Dermis blood vessel endothelial cell (primary cell): ENCODE data around the gene TNS3. TPM values are rescaled to one million over a fixed set of nuclear protein-coding genes. Genes with fewer than 3 reads are reported as not detected.

Source experiments
- DNase-seq: peaks from one replicate; pipeline ENCODE4 v3.0.0; 2010
- total RNA-seq: library from RNA; depleted of rRNA; stranded (reverse); fragments of >200 nt; gene quantifications from 2 replicates; pipeline ENCODE4 v1.2.3, GENCODE V29; 2014

TNS3 gene
- total RNA-seq, 1 donor from 2014 or later = 11.7 TPM

GRCh38 chr7:47358944-47359588 is 222.8 kb downstream of the TNS3 start:
- DNase-seq = no peak

GRCh38 chr7:47358357-47358756 is 223.6 kb downstream of the TNS3 start:
- no peak for DNase-seq

GRCh38 chr7:47357863-47358262 is 224.0 kb downstream of the TNS3 start:
- no peak for DNase-seq

GRCh38 chr7:47357361-47357760 is 224.6 kb downstream of the TNS3 start:
- DNase-seq = no peak

- DNase-seq = no peak
Observed at GRCh38 chr7:47356261-47356660, 225.7 kb downstream of the TNS3 start.

- no peak for DNase-seq
Observed at GRCh38 chr7:47355684-47356083, 226.2 kb downstream of the TNS3 start.

- no peak for DNase-seq
Observed at GRCh38 chr7:47354831-47355541, 226.9 kb downstream of the TNS3 start.

GRCh38 chr7:47354071-47354470 is 227.8 kb downstream of the TNS3 start:
- no peak for DNase-seq

- DNase-seq = no peak
Observed at GRCh38 chr7:47352394-47352968, 229.4 kb downstream of the TNS3 start.

GRCh38 chr7:47351233-47352154 is 230.4 kb downstream of the TNS3 start:
- DNase-seq = no peak

GRCh38 chr7:47350425-47350824 is 231.5 kb downstream of the TNS3 start:
- DNase-seq = no peak

GRCh38 chr7:47349401-47349800 is 232.5 kb downstream of the TNS3 start:
- no peak for DNase-seq

GRCh38 chr7:47347816-47348385 is 234.0 kb downstream of the TNS3 start:
- no peak for DNase-seq

- no peak for DNase-seq
Observed at GRCh38 chr7:47347346-47347745, 234.6 kb downstream of the TNS3 start.

GRCh38 chr7:47346377-47346914 is 235.5 kb downstream of the TNS3 start:
- DNase-seq = no peak

GRCh38 chr7:47345857-47346298 is 236.0 kb downstream of the TNS3 start:
- no peak for DNase-seq

GRCh38 chr7:47344171-47344955 is 237.5 kb downstream of the TNS3 start:
- DNase-seq = no peak

GRCh38 chr7:47343061-47343455 is 238.9 kb downstream of the TNS3 start:
- no peak for DNase-seq

- no peak for DNase-seq
Observed at GRCh38 chr7:47342296-47343060, 239.4 kb downstream of the TNS3 start.

- DNase-seq = no peak
Observed at GRCh38 chr7:47340517-47340916, 241.4 kb downstream of the TNS3 start.

- no peak for DNase-seq
Observed at GRCh38 chr7:47338026-47338425, 243.9 kb downstream of the TNS3 start.
